Activated T-helper 17 cell treated with anti-CD3 and anti-CD28 coated beads, Interleukin-2, amount 50 U/mL, for 72 hours (primary cell): ENCODE results near the gene PPP1R11. TPM values are rescaled to one million over a fixed set of nuclear protein-coding genes. Genes with fewer than 3 reads are reported as not detected.

Experiments
- ATAC-seq: fragments of 150-1000 bp; cut with Tn5 transposase; replicated peaks from 2 replicates; pipeline ENCODE4 v1.10.0; 2021; ENCODE audit warnings: mild to moderate bottlenecking, moderate library complexity
- H3K27ac Mint-ChIP-seq: one replicate; pipeline ENCODE4 v1.8.0; 2022; ENCODE audit warnings: mixed read lengths
- H3K27me3 Mint-ChIP-seq: one replicate; pipeline ENCODE4 v1.8.0; 2022; ENCODE audit warnings: mixed read lengths
- H3K36me3 Mint-ChIP-seq: one replicate; pipeline ENCODE4 v1.8.0; 2022; ENCODE audit warnings: low read depth, mild to moderate bottlenecking, mixed read lengths
- H3K4me1 Mint-ChIP-seq: one replicate; pipeline ENCODE4 v1.8.0; 2022; ENCODE audit warnings: mixed read lengths
- H3K4me3 Mint-ChIP-seq: one replicate; pipeline ENCODE4 v1.8.0; 2022; ENCODE audit warnings: mild to moderate bottlenecking, mixed read lengths
- H3K9me3 Mint-ChIP-seq: one replicate; pipeline ENCODE4 v1.8.0; 2022; ENCODE audit warnings: mixed read lengths
- total RNA-seq, 2 donors: library from RNA; stranded (reverse); gene quantifications; one replicate each; pipeline ENCODE4 v1.2.3, GENCODE V29; 2022

PPP1R11 gene
- total RNA-seq, 2 donors from 2014 or later = 50.8 to 69.9 TPM

GRCh38 chr6:30043744-30044143, 23.3 kb upstream of the PPP1R11 start:
- H3K4me3 Mint-ChIP-seq = no peak overlapping the region

GRCh38 chr6:30044630-30045029, 22.4 kb upstream of the PPP1R11 start:
- ATAC-seq = no peak
- H3K4me3 Mint-ChIP-seq = no peak overlapping the region
- H3K27ac Mint-ChIP-seq = no peak overlapping the region

More at GRCh38 chr6:30043744-30044143, 23.3 kb upstream of the PPP1R11 start:
- H3K4me1 Mint-ChIP-seq = peaks cover 15% of the 10 kb centered on the region
- no peaks in the 10 kb centered on the region for H3K27me3 Mint-ChIP-seq
- ATAC-seq = no peak
- no peaks in the 10 kb centered on the region for H3K36me3 Mint-ChIP-seq
- H3K9me3 Mint-ChIP-seq = no peaks in the 10 kb centered on the region
- peak overlapping the region; percentile 72 for H3K27ac Mint-ChIP-seq

GRCh38 chr6:30047220-30047619, 19.8 kb upstream of the PPP1R11 start:
- peaks cover 14% of the 10 kb centered on the region for H3K4me1 Mint-ChIP-seq
- H3K27me3 Mint-ChIP-seq = no peaks in the 10 kb centered on the region
- ATAC-seq = no peak
- no peak overlapping the region for H3K27ac Mint-ChIP-seq
- H3K36me3 Mint-ChIP-seq = peaks cover 6% of the 10 kb centered on the region
- H3K9me3 Mint-ChIP-seq = no peaks in the 10 kb centered on the region
- H3K4me3 Mint-ChIP-seq = no peak overlapping the region

More at GRCh38 chr6:30044630-30045029, 22.4 kb upstream of the PPP1R11 start:
- H3K4me1 Mint-ChIP-seq = peaks cover 15% of the 10 kb centered on the region
- no peaks in the 10 kb centered on the region for H3K27me3 Mint-ChIP-seq
- no peaks in the 10 kb centered on the region for H3K9me3 Mint-ChIP-seq
- no peaks in the 10 kb centered on the region for H3K36me3 Mint-ChIP-seq

- Mint-ChIP-seq H3K36me3 (peaks cover 39% of the 10 kb centered on the region), H3K4me1 (no peaks in the 10 kb centered on the region), H3K4me3 (no peak overlapping the region), H3K27ac (no peak overlapping the region), H3K9me3 (no peaks in the 10 kb centered on the region), H3K27me3 (no peaks in the 10 kb centered on the region)
- ATAC-seq = no peak
These were observed 13.3 kb upstream of the PPP1R11 start for GRCh38 chr6:30053682-30054081.

GRCh38 chr6:30055513-30055912, 11.5 kb upstream of the PPP1R11 start:
- no peak overlapping the region for H3K27ac Mint-ChIP-seq

GRCh38 chr6:30060606-30061091, 6.3 kb upstream of the PPP1R11 start:
- Mint-ChIP-seq H3K4me1 (peaks cover 10% of the 10 kb centered on the region), H3K27ac (peak overlapping the region; percentile 95)

More at GRCh38 chr6:30055513-30055912, 11.5 kb upstream of the PPP1R11 start:
- Mint-ChIP-seq H3K36me3 (peaks cover 39% of the 10 kb centered on the region), H3K4me1 (no peaks in the 10 kb centered on the region), H3K4me3 (no peak overlapping the region), H3K9me3 (no peaks in the 10 kb centered on the region), H3K27me3 (no peaks in the 10 kb centered on the region)
- no peak for ATAC-seq

GRCh38 chr6:30061092-30061857, 5.7 kb upstream of the PPP1R11 start, which contains the start of gene POLR1H:
POLR1H (plus strand) TSS chr6:30061265; CDS start chr6:30061525, 260 bp downstream.
- peak; percentile 91 for ATAC-seq
- H3K36me3 Mint-ChIP-seq = peaks cover 63% of the 10 kb centered on the region

More at GRCh38 chr6:30060606-30061091, 6.3 kb upstream of the PPP1R11 start:
- H3K9me3 Mint-ChIP-seq = no peaks in the 10 kb centered on the region
- H3K27me3 Mint-ChIP-seq = no peaks in the 10 kb centered on the region
- peak; percentile 33 for ATAC-seq
- peak overlapping the region; percentile 96 for H3K4me3 Mint-ChIP-seq
- peaks cover 64% of the 10 kb centered on the region for H3K36me3 Mint-ChIP-seq

GRCh38 chr6:30061858-30062458, 5.0 kb upstream of the PPP1R11 start:
- Mint-ChIP-seq H3K27ac (peak overlapping the region; percentile 95), H3K9me3 (no peaks in the 10 kb centered on the region), H3K36me3 (peaks cover 64% of the 10 kb centered on the region), H3K27me3 (no peaks in the 10 kb centered on the region), H3K4me3 (peak overlapping the region; percentile 96), H3K4me1 (peaks cover 10% of the 10 kb centered on the region)
- peak; percentile 49 for ATAC-seq

More at GRCh38 chr6:30061092-30061857, 5.7 kb upstream of the PPP1R11 start, which contains the start of gene POLR1H:
- H3K4me3 Mint-ChIP-seq = peak within 1 kb of the TSS; percentile 96
- peak within 1 kb of the TSS; percentile 95 for H3K27ac Mint-ChIP-seq
- peaks cover 10% of the 10 kb centered on the region for H3K4me1 Mint-ChIP-seq
- H3K27me3 Mint-ChIP-seq = no peaks in the 10 kb centered on the region
- no peaks in the 10 kb centered on the region for H3K9me3 Mint-ChIP-seq

- Mint-ChIP-seq H3K4me3 (peak overlapping the region; percentile 96), H3K9me3 (no peaks in the 10 kb centered on the region), H3K36me3 (peaks cover 64% of the 10 kb centered on the region), H3K4me1 (peaks cover 14% of the 10 kb centered on the region), H3K27ac (peak overlapping the region; percentile 75), H3K27me3 (no peaks in the 10 kb centered on the region)
- ATAC-seq = peak; percentile 3
These were observed 4.4 kb upstream of the PPP1R11 start for GRCh38 chr6:30062471-30063178.

GRCh38 chr6:30063315-30063714, 3.7 kb upstream of the PPP1R11 start:
- Mint-ChIP-seq H3K4me1 (peaks cover 21% of the 10 kb centered on the region), H3K9me3 (no peaks in the 10 kb centered on the region), H3K36me3 (peaks cover 68% of the 10 kb centered on the region), H3K27me3 (no peaks in the 10 kb centered on the region), H3K4me3 (peak overlapping the region; percentile 96), H3K27ac (peak overlapping the region; percentile 75)
- no peak for ATAC-seq

GRCh38 chr6:30066082-30066481, 916 bp upstream of the PPP1R11 start:
- no peak for ATAC-seq
- Mint-ChIP-seq H3K9me3 (no peaks in the 10 kb centered on the region), H3K27me3 (peaks cover 8% of the 10 kb centered on the region), H3K36me3 (peaks cover 91% of the 10 kb centered on the region), H3K4me1 (peaks cover 38% of the 10 kb centered on the region), H3K4me3 (peak overlapping the region; percentile 87), H3K27ac (peak overlapping the region; percentile 93)

- no peaks in the 10 kb centered on the region for H3K9me3 Mint-ChIP-seq
- H3K27me3 Mint-ChIP-seq = peaks cover 18% of the 10 kb centered on the region
- peaks cover 42% of the 10 kb centered on the region for H3K4me1 Mint-ChIP-seq
- H3K36me3 Mint-ChIP-seq = peaks cover 89% of the 10 kb centered on the region
- peak overlapping the region; percentile 87 for H3K4me3 Mint-ChIP-seq
- no peak for ATAC-seq
- H3K27ac Mint-ChIP-seq = peak overlapping the region; percentile 93
These were observed 602 bp downstream of the PPP1R11 start for GRCh38 chr6:30067460-30068139.

GRCh38 chr6:30071081-30071818, 4.3 kb downstream of the PPP1R11 start:
- no peak for ATAC-seq
- Mint-ChIP-seq H3K9me3 (no peaks in the 10 kb centered on the region), H3K4me3 (peak overlapping the region; percentile 31), H3K27ac (peak overlapping the region; percentile 8), H3K27me3 (peaks cover 32% of the 10 kb centered on the region), H3K36me3 (peaks cover 57% of the 10 kb centered on the region), H3K4me1 (peaks cover 51% of the 10 kb centered on the region)
